GM12892 (cell line): ENCODE measurements around the gene UIMC1.

Experiments
- POLR2A ChIP-seq: IDR thresholded peaks from 2 replicates; pipeline ENCODE4 v1.6.1; 2011; ENCODE audit warnings: low read depth, low read length, control low read depth
- POLR2AphosphoS5 ChIP-seq: IDR thresholded peaks from 2 replicates; pipeline ENCODE4 v1.6.1; 2011; ENCODE audit warnings: low read depth, low read length, control low read depth
- TAF1 ChIP-seq: IDR thresholded peaks from 2 replicates; pipeline ENCODE4 v1.6.1; 2011; ENCODE audit warnings: low read depth, mild to moderate bottlenecking, control low read depth, low read length, borderline replicate concordance

GRCh38 chr5:176996780-176997179 lies 9.8 kb downstream of the UIMC1 start:
- no peak for TF ChIP-seq POLR2AphosphoS5
- TF ChIP-seq TAF1: no peak
- TF ChIP-seq POLR2A: no peak
